Measurements from ENCODE around the gene RPP14.

RPP14 gene

DNA sequence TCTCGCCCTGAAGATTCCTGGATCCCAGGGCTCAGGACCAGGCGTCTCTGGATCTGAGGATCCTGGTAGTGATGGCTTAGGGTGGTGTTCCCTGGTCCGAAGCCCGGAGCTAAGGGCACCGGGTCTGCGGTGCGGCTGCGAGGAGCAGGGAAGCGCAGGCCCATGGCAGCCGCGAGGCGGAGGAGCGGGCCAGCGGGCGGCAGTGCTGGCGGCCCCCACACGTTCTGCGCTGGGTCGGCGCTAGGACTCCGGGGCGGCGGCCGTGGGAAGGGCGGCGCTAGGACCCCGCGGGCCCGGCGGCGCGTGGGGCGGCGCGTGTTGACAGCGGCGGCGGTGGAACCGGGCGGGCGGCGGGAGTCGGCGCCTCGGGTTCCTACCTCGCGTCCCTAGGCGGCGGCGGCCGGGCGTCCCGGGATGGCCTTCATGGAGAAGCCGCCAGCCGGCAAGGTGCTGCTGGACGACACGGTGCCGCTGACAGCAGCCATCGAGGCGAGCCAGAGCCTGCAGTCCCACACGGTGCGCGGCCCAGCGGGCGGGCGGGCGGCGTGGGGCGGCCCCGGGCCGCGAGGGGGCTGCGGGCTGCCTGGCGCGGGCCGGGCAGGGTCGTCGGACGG is 26.6 kb downstream of the RPP14 start, which contains the start of gene PXK (continued):
- no peak for TF ChIP-seq BCL11A (tag by site-specific recombination; IDR thresholded peaks at IDR 0.05; ENCODE audit: low read depth)
- no peak for TF ChIP-seq ZNF544 (tag by site-specific recombination; IDR thresholded peaks at IDR 0.05)
- no peak for TF ChIP-seq ZNF843 (tag by site-specific recombination; IDR thresholded peaks at IDR 0.05)
- no peak for TF ChIP-seq ZBTB7A (tag by site-specific recombination; IDR thresholded peaks at IDR 0.05; ENCODE audit: low read depth)
- no peak for TF ChIP-seq ZNF10 (tag by site-specific recombination; IDR thresholded peaks at IDR 0.05)
- TF ChIP-seq ZNF132 (tag by site-specific recombination; IDR thresholded peaks at IDR 0.05; ENCODE audit: borderline replicate concordance): no peak
- no peak for TF ChIP-seq ZNF664 (tag by site-specific recombination; IDR thresholded peaks at IDR 0.05)
- TF ChIP-seq PRDM1 (tag by site-specific recombination; IDR thresholded peaks at IDR 0.05): no peak
- no peak for TF ChIP-seq ZNF274 (IDR thresholded peaks at IDR 0.05; ENCODE audit: low read length)
- TF ChIP-seq ZNF274 (tag by site-specific recombination; IDR thresholded peaks at IDR 0.05; ENCODE audit: borderline replicate concordance): no peak
- no peak for TF ChIP-seq ZNF138 (tag by site-specific recombination; IDR thresholded peaks at IDR 0.05; ENCODE audit: borderline replicate concordance)
- peak; percentile 33; the same call in 1 of the 2 replicates for TF ChIP-seq ZFP69B (tag by site-specific recombination; IDR thresholded peaks at IDR 0.05)
- TF ChIP-seq ZBTB48 (tag by site-specific recombination; IDR thresholded peaks at IDR 0.05): peak; percentile 76
- TF ChIP-seq, protein P1, sequence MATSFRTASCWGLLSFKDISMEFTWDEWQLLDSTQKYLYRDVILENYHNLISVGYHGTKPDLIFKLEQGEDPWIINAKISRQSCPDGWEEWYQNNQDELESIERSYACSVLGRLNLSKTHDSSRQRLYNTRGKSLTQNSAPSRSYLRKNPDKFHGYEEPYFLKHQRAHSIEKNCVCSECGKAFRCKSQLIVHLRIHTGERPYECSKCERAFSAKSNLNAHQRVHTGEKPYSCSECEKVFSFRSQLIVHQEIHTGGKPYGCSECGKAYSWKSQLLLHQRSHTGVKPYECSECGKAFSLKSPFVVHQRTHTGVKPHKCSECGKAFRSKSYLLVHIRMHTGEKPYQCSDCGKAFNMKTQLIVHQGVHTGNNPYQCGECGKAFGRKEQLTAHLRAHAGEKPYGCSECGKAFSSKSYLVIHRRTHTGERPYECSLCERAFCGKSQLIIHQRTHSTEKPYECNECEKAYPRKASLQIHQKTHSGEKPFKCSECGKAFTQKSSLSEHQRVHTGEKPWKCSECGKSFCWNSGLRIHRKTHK (tag by site-specific recombination; IDR thresholded peaks at IDR 0.05): no peak
- peak; percentile 38; the same call in 1 of the 2 replicates for TF ChIP-seq KLF10 (tag by site-specific recombination; IDR thresholded peaks at IDR 0.05)
- no peak for TF ChIP-seq WT1 (tag by site-specific recombination; IDR thresholded peaks at IDR 0.05)
- no peak for TF ChIP-seq SP2 (tag by site-specific recombination; IDR thresholded peaks at IDR 0.05)
- no peak for TF ChIP-seq ZNF221 (tag by site-specific recombination; IDR thresholded peaks at IDR 0.05; ENCODE audit: borderline replicate concordance)
- TF ChIP-seq MEIS1 (CRISPR knock-in tag; IDR thresholded peaks at IDR 0.05; ENCODE audit: borderline replicate concordance): no peak
- TF ChIP-seq, protein P2, sequence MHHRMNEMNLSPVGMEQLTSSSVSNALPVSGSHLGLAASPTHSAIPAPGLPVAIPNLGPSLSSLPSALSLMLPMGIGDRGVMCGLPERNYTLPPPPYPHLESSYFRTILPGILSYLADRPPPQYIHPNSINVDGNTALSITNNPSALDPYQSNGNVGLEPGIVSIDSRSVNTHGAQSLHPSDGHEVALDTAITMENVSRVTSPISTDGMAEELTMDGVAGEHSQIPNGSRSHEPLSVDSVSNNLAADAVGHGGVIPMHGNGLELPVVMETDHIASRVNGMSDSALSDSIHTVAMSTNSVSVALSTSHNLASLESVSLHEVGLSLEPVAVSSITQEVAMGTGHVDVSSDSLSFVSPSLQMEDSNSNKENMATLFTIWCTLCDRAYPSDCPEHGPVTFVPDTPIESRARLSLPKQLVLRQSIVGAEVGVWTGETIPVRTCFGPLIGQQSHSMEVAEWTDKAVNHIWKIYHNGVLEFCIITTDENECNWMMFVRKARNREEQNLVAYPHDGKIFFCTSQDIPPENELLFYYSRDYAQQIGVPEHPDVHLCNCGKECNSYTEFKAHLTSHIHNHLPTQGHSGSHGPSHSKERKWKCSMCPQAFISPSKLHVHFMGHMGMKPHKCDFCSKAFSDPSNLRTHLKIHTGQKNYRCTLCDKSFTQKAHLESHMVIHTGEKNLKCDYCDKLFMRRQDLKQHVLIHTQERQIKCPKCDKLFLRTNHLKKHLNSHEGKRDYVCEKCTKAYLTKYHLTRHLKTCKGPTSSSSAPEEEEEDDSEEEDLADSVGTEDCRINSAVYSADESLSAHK (tag by site-specific recombination; IDR thresholded peaks at IDR 0.05): no peak
- TF ChIP-seq ZNF16 (tag by site-specific recombination; IDR thresholded peaks at IDR 0.05; ENCODE audit: low read depth): no peak
- TF ChIP-seq ZNF350 (tag by site-specific recombination; IDR thresholded peaks at IDR 0.05): no peak
- TF ChIP-seq ZNF391 (tag by site-specific recombination; IDR thresholded peaks at IDR 0.05; ENCODE audit: borderline replicate concordance, low read depth): no peak
- TF ChIP-seq ZNF837 (tag by site-specific recombination; IDR thresholded peaks at IDR 0.05): no peak
- TF ChIP-seq ZNF660 (tag by site-specific recombination; IDR thresholded peaks at IDR 0.05): peak; percentile 89
- TF ChIP-seq, protein P3, sequence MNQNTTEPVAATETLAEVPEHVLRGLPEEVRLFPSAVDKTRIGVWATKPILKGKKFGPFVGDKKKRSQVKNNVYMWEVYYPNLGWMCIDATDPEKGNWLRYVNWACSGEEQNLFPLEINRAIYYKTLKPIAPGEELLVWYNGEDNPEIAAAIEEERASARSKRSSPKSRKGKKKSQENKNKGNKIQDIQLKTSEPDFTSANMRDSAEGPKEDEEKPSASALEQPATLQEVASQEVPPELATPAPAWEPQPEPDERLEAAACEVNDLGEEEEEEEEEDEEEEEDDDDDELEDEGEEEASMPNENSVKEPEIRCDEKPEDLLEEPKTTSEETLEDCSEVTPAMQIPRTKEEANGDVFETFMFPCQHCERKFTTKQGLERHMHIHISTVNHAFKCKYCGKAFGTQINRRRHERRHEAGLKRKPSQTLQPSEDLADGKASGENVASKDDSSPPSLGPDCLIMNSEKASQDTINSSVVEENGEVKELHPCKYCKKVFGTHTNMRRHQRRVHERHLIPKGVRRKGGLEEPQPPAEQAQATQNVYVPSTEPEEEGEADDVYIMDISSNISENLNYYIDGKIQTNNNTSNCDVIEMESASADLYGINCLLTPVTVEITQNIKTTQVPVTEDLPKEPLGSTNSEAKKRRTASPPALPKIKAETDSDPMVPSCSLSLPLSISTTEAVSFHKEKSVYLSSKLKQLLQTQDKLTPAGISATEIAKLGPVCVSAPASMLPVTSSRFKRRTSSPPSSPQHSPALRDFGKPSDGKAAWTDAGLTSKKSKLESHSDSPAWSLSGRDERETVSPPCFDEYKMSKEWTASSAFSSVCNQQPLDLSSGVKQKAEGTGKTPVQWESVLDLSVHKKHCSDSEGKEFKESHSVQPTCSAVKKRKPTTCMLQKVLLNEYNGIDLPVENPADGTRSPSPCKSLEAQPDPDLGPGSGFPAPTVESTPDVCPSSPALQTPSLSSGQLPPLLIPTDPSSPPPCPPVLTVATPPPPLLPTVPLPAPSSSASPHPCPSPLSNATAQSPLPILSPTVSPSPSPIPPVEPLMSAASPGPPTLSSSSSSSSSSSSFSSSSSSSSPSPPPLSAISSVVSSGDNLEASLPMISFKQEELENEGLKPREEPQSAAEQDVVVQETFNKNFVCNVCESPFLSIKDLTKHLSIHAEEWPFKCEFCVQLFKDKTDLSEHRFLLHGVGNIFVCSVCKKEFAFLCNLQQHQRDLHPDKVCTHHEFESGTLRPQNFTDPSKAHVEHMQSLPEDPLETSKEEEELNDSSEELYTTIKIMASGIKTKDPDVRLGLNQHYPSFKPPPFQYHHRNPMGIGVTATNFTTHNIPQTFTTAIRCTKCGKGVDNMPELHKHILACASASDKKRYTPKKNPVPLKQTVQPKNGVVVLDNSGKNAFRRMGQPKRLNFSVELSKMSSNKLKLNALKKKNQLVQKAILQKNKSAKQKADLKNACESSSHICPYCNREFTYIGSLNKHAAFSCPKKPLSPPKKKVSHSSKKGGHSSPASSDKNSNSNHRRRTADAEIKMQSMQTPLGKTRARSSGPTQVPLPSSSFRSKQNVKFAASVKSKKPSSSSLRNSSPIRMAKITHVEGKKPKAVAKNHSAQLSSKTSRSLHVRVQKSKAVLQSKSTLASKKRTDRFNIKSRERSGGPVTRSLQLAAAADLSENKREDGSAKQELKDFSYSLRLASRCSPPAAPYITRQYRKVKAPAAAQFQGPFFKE (tag by site-specific recombination; IDR thresholded peaks at IDR 0.05; ENCODE audit: borderline replicate concordance): no peak
- no peak for TF ChIP-seq ZNF510 (tag by site-specific recombination; IDR thresholded peaks at IDR 0.05; ENCODE audit: insufficient replicate concordance)
- TF ChIP-seq ZNF777 (tag by site-specific recombination; IDR thresholded peaks at IDR 0.05; ENCODE audit: borderline replicate concordance): no peak
- 0 out of 2 replicates have a peak, but pooled peaks have one; percentile 20 for TF ChIP-seq ZNF549 (tag by site-specific recombination; IDR thresholded peaks at IDR 0.05)
- TF ChIP-seq MYNN (tag by site-specific recombination; IDR thresholded peaks at IDR 0.05; ENCODE audit: borderline replicate concordance): no peak
- TF ChIP-seq ZNF423 (tag by site-specific recombination; IDR thresholded peaks at IDR 0.05): no peak
- no peak for TF ChIP-seq ZNF140 (tag by site-specific recombination; IDR thresholded peaks at IDR 0.05)

Data from HEK293 (cell line).